WI38 (cell line): Measurements from ENCODE around the gene CCDC28A.

Experiments used
- H3K4me3 ChIP-seq: 2 replicates; pipeline ENCODE4 v1.5.1; 2011; ENCODE audit warnings: low read depth, mild to moderate bottlenecking, control low read depth, low read length
- CTCF ChIP-seq: IDR thresholded peaks from 2 replicates; pipeline ENCODE4 v1.5.1; 2012; ENCODE audit warnings: low read depth, mild to moderate bottlenecking, control low read depth, low read length

Gene CCDC28A

DNA sequence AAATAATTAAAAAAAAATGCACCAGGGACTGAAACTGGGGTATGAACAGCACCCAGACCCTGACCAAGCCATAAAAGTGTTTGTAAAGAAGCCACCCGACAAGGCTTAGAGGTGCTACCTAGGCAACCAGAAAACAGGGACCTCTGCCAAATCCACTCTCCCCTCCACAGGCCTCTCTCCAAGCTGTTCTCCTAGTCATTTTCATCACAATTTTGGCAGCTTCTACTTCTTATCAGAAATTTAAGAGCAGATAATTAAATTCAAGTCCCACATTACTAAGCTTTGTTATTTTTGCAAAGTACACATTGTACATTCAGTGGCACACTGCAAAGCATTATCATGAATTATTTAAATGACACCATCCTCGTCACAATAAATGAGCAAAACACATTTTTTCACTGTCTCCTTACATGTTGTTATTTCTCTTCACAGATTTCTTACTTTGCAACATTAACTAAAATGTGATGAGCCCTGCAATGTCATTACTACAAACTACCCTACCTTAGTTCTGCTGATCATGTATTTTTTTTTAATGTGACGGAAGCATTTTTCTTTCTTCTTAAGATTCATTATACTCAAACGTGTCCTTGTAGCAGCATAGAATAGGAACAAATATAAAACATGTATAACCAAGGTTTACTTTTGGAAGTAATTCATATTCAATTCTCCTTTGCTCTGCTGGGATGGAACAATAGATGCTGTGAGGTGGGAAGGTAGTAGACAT is 60.4 kb downstream of the CCDC28A start:
- TF ChIP-seq CTCF, result no peak
- H3K4me3 ChIP-seq, result no peak overlapping the region

DNA sequence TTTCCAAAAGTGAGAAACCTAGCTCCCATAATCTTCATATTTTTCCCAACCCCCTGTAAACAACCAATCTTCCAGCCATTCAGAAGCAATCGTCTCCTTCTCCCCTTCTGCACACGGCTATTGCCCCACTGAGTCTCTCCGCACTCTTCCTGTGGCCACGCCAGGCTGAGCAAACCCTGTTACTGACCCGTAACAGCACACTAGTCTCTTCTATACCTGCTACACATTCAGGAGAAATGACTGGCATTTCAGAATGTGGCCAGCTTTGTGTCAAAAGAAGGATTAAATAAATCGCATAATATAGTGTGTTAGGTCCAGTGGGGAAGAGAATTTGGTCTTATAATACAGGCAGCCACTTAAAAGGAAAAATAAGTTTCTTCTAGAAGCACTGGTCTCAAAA is 63.7 kb downstream of the CCDC28A start:
- TF ChIP-seq CTCF, result no peak
- H3K4me3 ChIP-seq, result no peak overlapping the region
